SU-DHL-6 (cell line): ENCODE results near the gene CAMK2D.

Experiments
- EZH2phosphoT487 ChIP-seq: fragments of 200-600 bp; sonication (generic), shearing (Covaris generic); conservative IDR thresholded peaks from 2 replicates; pipeline ENCODE4 v1.6.1; 2018; ENCODE audit warnings: mild to moderate bottlenecking, antibody characterized with exemption, low read length, moderate library complexity, mixed read lengths
- TF ChIP-seq, protein P1 (sequence below): fragments of 200-600 bp; sonication (generic); IDR thresholded peaks from one replicate; pipeline ENCODE4 v1.5.1; 2017; ENCODE audit warnings: antibody characterized with exemption, mild to moderate bottlenecking, low read length, moderate library complexity; ENCODE audit not compliant: insufficient read depth, poor library complexity, severe bottlenecking

DNA sequence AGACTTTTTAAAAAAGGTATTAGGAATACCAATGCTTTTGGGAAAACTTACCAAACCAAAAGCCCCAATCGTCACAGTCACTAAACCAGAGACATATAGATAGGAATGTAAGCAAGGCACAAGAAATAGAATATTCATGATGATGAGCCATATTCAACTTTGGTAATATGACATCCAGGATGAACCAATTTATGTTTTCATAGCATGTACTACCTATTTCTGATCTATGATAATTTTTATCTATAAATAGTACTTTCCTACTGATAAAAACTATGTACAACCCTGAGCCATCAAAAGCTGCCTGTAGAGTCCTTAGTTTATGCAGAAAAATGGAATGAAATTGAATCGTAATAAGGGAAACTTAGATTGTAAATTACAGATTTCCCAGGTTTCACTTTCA, 18.9 kb downstream of the CAMK2D start:
- TF ChIP-seq, protein P1, sequence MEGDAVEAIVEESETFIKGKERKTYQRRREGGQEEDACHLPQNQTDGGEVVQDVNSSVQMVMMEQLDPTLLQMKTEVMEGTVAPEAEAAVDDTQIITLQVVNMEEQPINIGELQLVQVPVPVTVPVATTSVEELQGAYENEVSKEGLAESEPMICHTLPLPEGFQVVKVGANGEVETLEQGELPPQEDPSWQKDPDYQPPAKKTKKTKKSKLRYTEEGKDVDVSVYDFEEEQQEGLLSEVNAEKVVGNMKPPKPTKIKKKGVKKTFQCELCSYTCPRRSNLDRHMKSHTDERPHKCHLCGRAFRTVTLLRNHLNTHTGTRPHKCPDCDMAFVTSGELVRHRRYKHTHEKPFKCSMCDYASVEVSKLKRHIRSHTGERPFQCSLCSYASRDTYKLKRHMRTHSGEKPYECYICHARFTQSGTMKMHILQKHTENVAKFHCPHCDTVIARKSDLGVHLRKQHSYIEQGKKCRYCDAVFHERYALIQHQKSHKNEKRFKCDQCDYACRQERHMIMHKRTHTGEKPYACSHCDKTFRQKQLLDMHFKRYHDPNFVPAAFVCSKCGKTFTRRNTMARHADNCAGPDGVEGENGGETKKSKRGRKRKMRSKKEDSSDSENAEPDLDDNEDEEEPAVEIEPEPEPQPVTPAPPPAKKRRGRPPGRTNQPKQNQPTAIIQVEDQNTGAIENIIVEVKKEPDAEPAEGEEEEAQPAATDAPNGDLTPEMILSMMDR, result no peak
- TF ChIP-seq EZH2phosphoT487, result no peak
